Omental fat pad (tissue), 4 donors: ENCODE results near the gene ACOXL. TPM values are rescaled to one million over a fixed set of nuclear protein-coding genes. Genes with fewer than 3 reads are reported as not detected.
A peak's percentile ranks its signal among the peaks of the same experiment; 100 is the strongest.

Source experiments
- ATAC-seq: fragments of 150-250 bp; one replicate; pipeline ENCODE4 v1.9.1; 2016; ENCODE audit warnings: mild to moderate bottlenecking, moderate library complexity; ENCODE audit not compliant: low FRiP score
- DNase-seq: peaks from one replicate; pipeline ENCODE4 v3.0.0-alpha.2; 2019; ENCODE audit warnings: low spot score
- total RNA-seq, 4 donors: library from RNA; depleted of rRNA; stranded (reverse); fragments of >200 nt; gene quantifications; one replicate each; pipeline ENCODE4 v1.1.0, GENCODE V29; 2016
- TF ChIP-seq, protein P1 (sequence below), 3 donors: fragments of 450-650 bp; IDR thresholded peaks; one replicate each; pipeline ENCODE4 v1.5.1; 2016 to 2017; ENCODE audit warnings: antibody characterized with exemption in 3 of 3, mild to moderate bottlenecking in 3 of 3, moderate library complexity in 2 of 3

Gene ACOXL
- total RNA-seq, 4 donors from 2014 or later: 0.12 to 0.84 TPM; not detected in 2

GRCh38 chr2:110702514-110703380 lies 29.6 kb upstream of the ACOXL start:
- DNase-seq: no peak
- TF ChIP-seq, protein P1, sequence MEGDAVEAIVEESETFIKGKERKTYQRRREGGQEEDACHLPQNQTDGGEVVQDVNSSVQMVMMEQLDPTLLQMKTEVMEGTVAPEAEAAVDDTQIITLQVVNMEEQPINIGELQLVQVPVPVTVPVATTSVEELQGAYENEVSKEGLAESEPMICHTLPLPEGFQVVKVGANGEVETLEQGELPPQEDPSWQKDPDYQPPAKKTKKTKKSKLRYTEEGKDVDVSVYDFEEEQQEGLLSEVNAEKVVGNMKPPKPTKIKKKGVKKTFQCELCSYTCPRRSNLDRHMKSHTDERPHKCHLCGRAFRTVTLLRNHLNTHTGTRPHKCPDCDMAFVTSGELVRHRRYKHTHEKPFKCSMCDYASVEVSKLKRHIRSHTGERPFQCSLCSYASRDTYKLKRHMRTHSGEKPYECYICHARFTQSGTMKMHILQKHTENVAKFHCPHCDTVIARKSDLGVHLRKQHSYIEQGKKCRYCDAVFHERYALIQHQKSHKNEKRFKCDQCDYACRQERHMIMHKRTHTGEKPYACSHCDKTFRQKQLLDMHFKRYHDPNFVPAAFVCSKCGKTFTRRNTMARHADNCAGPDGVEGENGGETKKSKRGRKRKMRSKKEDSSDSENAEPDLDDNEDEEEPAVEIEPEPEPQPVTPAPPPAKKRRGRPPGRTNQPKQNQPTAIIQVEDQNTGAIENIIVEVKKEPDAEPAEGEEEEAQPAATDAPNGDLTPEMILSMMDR (IDR thresholded peaks at IDR 0.05): no peak

DNA sequence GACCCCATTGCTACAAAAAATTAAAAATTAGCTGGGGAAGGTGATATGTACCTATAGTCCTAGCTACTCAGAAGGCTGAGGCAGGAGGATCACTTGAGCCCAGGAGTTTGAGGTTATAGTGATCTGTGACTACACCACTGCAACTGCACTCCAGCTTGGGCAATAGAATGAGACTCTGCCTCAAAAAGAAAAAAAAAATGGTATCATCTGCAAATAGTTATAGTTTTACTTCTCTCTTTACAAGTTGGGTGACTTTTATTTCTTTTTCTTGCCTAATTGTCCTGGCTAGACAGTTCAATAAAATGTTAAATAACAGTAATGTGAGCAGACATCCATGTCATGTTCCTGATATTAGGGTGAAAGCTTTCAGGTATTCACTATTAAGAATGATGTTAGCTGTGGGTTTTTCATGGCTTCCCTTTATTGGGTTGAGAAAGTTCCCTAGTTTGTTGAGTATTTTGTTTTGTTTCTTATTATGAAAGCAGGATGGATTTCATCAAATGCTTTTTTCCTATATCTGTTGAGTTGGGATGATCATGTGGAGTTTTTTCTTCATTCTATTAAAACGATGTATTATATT lies 24.9 kb upstream of the ACOXL start:
- no peak for DNase-seq
- no peak for ATAC-seq
- TF ChIP-seq, protein P1 (IDR thresholded peaks at IDR 0.05): no peak

More at GRCh38 chr2:110702514-110703380, 29.6 kb upstream of the ACOXL start:
- no peak for ATAC-seq

- DNase-seq (no peak), ATAC-seq (no peak)
- TF ChIP-seq, protein P1 (IDR thresholded peaks at IDR 0.05): no peak
Observed at GRCh38 chr2:110708455-110708854, 23.9 kb upstream of the ACOXL start.

DNA sequence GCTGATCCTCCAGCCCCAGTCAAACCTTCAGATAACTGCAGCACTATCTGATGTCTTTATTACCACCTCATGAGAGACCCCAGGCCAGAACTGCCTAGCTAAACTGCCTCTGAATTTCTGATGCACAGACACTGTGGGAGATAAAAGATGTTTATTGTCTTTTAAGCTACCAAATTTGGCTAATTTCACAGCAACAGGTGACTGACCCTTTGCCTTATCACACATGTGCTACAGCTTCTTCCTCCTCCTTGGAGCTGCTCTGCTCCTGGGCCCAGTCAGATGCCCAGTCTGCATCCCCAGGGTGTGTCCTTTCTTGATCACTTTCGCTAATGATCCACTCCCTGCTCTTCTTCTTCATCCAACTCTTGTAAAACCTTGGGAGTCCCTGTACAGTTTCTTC lies 19.6 kb upstream of the ACOXL start:
- DNase-seq (no peak), ATAC-seq (no peak)
- TF ChIP-seq, protein P1 (IDR thresholded peaks at IDR 0.05): no peak

DNA sequence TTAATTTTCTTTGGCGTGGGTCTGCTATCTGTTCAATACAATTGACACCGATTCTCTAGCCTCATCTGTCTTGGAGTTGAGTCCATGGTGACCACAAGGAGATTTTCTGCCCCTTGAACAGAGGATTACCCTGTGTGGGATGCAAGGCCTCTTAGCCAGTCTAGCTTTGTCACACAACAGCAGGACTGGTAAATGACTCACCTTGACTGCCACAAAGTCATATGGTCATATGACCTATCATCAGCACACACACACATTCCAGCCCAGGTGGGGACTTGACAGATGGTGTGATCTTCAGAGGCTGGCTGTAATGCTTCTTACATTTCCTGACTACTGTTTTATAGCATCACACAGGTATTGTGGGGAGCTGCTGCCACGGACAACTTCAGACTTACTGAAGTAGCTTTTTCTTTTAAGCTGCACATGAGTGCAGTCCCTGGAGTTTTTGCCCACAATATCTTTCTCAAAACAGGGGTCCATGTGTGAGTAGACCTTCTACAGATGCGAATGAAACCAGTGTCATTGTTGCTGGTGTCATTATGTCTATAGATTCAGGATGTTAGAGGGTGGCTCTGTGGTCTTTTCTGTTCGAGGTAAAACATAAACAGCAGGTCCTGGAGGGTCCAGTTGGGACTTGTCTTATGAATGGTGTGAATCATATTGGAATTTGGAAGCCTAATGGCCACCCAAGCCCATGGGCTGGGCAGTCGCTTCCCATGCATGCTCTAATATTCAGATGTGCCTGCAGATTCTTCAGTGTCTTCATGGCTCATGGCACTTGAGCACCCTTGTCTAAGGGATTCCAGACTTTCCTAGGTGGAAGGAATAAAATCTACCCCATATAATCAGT lies 18.6 kb upstream of the ACOXL start:
- ATAC-seq (no peak), DNase-seq (no peak)
- TF ChIP-seq, protein P1 (IDR thresholded peaks at IDR 0.05): no peak

DNA sequence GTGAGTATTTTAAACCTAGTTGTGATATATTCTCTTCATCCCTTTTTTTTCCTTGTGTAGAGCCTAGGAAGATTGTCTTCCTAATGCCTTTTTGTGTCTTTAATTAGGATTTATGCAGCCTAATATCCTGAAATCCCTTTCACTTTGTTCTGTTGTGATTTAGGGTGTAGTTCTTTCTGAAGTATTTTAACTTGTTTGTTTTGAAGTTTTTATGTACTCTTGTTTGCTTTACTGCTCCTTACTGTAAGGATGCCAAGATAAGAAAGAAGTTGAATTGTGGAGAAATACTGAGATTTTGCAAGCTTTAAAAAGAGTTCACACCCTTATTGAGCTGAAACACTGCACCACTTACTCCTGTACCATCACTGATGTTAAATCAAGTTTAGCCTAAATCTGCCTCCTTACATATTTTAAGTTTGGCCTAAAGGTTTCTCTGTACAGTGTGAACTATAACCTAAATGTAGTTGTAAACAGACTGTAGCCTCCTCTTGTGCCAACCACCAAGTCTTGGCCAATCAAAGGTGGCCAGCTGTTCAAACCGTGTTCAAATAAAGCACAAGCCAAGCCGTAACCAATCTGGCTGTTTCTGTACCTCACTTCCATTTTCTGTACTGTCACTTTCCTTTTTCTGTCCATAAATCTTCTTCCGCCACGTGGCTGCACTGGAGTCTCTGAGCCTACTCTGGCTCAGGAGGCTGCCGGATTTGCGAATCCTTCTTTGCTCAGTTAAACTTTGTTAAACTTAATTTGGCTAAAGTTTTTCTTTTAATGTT lies 17.7 kb upstream of the ACOXL start:
- TF ChIP-seq, protein P1 (IDR thresholded peaks at IDR 0.05): no peak
- DNase-seq: no peak
- peak; percentile 21 for ATAC-seq
